GM12892 (cell line): ENCODE results near the gene DENND10.

Source experiments
- POLR2A ChIP-seq: IDR thresholded peaks from 2 replicates; pipeline ENCODE4 v1.6.1; 2011; ENCODE audit warnings: low read depth, low read length, control low read depth
- POLR2AphosphoS5 ChIP-seq: IDR thresholded peaks from 2 replicates; pipeline ENCODE4 v1.6.1; 2011; ENCODE audit warnings: low read depth, low read length, control low read depth
- TAF1 ChIP-seq: IDR thresholded peaks from 2 replicates; pipeline ENCODE4 v1.6.1; 2011; ENCODE audit warnings: low read depth, mild to moderate bottlenecking, control low read depth, low read length, borderline replicate concordance

DNA sequence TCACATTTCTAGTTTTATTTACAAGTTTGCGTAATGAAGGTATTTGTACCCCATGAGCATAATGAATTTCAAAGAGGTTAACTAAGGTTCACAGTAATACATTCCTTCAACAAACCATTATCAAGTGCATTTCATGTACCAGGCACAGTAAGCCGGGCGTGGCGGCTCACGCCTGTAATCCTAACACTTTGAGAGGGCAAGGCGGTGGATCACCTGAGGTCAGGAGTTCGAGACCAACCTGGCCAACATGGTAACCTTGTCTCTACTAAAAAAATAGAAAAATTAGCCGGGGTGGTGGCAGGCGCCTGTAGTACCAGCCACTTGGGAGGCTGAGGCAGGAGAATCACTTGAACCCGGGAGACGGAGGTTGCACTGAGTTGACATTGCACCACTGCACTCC lies 19.0 kb upstream of the DENND10 start:
- TF ChIP-seq TAF1: no peak
- TF ChIP-seq POLR2A: no peak
- TF ChIP-seq POLR2AphosphoS5: no peak
